CD4-positive, alpha-beta T cell treated with Interleukin-15 for 4 hours (primary cell): ENCODE measurements around the gene GPATCH8.

Experiments
- DNase-seq: peaks from one replicate; pipeline ENCODE4 v3.0.0-alpha.2; 2020; ENCODE audit warnings: low spot score

The GPATCH8 gene

DNA sequence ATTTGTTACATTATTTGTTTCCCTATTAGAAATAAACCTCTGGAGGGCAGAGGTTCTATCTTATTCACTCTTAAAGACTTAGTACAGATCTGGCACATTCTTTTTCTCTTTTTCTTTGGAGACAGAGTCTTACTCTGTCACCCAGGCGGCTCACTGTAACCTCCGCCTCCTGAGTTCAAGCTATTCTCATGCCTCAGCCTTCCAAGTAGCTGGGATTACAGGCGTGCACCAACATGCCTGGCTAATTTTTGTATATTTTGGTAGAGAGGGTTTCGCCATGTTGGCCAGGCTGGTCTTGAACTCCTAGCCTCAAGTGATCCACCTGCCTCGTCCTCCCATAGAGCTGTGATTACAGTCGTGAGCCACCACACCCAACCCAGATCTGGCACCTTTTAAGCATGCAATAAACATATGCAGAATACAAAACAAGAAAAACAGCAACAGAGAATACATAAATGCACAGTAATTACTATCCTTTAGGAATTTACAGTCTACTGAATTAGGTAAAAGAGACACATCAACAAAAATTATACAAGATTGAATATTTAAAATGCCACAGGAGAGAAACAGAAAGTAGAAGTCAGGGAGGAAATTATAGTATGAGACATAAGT lies 52.1 kb downstream of the GPATCH8 start:
- DNase-seq, result no peak

DNA sequence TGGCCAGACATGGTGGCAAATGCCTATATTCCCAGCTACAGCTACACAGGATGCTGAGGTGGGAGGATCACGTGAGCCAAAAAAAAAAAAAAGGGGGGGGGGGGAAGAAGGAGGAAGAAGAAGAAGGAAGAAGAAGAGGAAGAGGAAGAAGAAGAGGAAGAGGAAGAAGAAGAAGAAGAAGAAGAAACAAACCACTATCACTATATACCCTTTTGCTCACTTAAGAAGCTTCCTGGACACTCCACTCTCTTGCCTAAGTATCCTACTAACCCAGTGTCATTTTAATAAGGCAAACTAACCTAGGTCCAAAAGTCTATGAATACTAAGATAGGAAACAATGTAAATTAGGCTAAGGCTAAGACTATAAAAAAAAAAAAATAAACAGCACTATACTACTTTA lies 54.8 kb downstream of the GPATCH8 start:
- DNase-seq, result no peak

DNA sequence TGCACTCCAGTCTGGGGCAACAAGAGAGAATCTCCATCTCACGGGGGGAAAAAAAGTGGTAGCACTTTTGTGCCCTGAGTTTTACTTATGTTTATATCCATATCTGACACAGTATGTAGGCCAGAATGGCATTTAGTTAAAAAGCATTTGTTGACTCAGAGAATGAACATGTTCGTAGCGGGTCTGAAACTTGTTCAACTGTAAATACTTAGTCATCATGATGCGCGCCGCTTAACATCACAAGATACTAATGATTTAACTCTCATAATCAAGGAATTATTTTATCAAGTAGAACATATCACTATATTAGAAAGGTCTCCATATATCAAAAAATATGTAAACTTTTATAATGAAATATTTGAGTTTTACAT lies 58.5 kb downstream of the GPATCH8 start:
- DNase-seq, result no peak

DNA sequence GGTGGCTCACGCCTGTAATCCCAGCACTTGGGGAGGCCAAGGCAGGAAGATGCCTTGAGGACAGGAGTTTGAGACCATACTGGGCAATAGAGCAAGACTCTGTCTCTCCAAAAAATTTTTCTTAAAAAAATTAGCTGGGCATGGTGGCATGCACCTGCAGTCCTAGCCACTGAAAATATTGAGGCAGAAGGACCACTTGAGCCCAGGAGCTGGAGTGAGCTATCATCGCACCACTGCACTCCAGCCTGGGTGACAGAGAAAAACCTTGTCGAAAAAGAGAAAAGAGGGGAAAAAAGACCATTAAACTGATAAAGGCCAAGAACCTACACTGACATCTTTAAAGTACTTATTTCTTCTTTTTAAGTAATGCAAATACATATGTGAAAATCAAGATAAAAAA lies 60.4 kb downstream of the GPATCH8 start:
- DNase-seq, result no peak

DNA sequence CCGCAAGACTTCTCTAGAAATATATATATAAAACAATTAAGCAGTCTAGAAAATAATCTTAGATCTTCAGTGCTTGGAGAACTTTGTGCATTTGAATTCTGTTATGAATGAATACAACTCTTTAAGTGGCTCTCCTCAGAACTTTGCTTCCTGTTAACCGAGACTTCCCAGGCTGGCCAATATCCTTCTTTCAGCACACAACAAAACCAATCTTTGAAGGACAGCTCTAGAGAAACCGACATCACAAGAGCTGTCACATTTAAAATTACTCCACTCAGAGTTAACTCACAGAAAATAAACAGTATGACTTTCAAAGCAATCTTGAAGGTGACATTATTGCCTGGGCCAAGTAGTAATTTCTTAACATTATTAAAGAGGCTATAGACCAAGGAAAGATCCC lies 64.0 kb downstream of the GPATCH8 start:
- no peak for DNase-seq

DNA sequence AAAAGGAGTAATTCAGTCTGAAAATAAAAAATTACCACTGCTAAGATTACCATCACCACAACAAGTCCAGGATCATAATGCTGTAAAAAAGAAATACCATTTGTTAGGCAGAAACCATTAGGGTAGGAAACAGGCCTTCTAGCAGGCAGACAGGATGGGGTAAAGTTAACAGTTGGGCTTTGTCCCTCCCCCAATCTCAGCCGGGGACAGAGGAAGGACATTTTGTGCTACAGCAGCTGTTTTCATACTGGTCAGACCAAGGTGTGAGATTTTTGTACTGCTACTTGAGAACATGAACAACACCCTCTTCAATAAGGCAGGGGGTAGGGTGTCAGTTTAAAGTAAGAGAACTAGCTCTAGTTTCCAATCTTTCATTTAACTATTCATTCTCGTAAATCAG lies 64.6 kb downstream of the GPATCH8 start:
- peak; percentile 2 for DNase-seq

DNA sequence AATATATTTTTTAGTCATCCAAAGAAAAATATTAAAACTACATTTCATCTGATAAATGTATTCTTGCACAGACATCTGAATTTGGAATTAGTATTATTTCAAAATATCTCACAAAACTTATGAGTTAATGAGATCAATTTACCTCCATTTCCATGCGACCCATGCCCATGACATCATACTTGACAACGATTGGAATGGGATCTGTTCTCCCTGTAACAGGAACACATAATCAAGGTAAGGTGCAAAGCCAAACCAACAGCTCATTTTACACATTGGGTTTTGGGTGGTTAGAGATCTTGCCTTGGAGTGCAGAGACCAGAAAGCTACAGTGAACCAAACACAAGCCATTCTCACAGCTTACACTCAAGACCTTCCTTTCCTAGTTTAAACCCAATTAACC lies 66.9 kb downstream of the GPATCH8 start:
- DNase-seq, result no peak

DNA sequence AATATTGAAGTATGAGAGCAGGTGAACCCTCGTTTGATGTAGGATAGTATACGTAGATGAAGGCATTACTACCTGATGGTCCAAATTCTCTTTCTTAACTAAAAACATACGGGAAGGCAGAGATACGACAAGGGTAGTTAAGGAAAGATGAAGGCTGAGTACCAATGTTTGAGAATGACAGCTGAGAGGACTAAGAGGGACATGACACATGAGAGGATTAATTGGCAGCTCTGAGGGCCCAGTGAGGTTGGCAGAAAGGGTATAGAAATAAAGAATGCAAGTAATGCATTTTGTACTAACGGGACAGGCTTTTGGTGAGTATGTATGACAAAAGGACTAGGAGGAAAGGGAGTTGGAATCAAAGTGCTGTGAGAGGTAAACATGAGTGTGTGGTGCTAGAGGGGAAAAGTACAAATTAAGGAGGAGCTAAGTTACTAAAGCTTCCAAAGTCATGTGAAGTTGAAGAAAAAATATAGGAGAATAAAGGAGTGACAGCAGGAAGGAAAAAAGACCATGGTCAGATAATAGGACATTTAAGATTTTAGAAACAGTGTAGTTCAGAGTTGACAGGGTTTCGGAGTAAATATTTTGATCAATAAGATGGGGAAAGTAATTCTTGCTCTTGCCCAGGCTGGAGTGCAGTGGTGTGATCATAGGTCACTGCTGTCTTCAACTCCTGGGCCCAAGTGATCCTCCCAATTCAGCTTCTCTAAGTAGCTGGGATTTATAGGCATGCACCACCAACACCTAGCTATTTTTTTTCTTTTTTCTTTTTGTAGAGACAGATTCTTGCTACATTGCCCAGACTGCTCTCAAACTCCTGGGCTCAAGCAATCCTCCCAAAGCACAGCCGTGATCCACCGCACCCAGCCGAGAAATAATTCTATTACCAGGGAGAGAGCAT lies 70.7 kb downstream of the GPATCH8 start:
- DNase-seq, result no peak

DNA sequence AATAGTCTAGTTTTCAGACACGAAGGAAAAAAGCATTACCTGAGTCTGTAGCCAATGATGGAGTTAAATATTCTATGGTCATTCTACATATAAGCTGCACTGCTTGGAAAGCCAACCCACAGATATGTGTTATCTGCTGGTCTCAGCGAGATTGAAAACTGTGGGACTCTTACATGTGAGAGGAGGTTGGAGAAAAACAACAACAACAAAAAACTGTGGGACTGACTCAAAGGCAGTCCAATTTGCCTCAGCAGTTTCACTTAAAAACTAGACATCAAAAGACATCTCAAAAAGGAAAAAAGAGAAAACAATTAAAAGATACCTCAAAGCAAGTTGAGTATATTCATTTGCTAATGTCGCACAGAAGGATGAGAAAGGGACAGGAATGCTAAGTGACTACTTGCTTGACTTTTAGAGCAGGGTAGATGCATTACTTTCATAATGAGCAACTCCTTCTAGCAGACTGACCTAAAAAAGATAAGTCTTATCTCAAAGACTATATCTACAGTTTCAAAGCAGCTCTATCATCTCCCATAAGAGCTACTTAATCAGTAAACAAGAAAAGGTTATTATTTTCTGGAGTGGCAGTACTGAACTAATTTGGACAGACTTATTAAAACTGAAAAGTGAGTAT lies 78.3 kb downstream of the GPATCH8 start:
- DNase-seq, result no peak

DNA sequence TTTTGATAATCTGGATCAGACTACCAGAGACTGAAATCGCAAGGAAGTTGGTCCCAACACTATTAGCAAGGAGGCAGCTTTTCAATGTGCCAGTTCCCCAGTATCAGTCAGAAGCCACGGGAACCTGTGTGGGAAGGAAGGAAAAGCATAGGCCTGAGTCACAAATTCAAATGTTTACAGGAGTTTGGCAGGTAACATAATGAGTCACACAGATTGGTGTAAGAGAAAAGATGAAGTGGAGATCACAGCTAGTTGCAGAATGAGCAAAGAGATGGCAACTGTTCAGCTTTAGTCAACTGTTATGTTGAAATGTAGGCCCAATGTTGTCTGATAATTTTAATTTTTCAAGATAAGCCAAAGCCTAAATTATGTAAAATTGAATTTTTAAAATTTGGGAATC lies 85.7 kb downstream of the GPATCH8 start:
- DNase-seq, result no peak

DNA sequence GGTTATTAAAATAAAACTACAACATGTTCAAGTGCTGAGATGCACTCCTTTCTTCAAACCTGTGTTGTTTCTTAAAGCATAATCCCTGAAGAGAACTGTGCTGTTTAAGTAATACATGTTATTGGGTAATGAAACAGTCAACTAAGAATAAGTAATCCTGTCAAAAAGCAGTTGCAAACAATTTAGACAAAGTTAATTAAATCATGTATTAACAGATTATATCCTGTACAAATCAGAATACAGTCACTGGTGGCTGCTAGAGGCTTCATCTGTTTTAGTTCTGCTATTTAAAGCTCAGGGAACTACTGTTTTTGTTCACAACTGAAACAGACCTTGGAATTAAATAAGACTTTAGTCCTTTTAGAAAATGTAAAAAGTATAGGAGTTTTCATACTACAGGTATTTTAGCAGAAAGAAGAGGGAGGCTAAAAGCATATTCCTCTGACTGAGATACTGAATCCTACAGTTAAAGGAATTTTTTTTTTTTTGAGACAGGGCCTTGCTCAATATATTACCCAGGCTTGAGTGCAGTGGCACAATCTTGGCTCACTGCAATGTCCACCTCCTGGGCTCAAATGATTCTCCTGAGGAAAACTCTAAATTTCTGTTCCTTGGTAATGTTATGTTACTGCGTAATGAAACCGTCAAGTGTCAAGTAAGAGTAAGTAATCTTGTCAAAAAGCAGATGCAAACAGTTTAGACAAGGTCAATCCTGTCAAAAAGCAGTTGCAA lies 86.5 kb downstream of the GPATCH8 start:
- no peak for DNase-seq

DNA sequence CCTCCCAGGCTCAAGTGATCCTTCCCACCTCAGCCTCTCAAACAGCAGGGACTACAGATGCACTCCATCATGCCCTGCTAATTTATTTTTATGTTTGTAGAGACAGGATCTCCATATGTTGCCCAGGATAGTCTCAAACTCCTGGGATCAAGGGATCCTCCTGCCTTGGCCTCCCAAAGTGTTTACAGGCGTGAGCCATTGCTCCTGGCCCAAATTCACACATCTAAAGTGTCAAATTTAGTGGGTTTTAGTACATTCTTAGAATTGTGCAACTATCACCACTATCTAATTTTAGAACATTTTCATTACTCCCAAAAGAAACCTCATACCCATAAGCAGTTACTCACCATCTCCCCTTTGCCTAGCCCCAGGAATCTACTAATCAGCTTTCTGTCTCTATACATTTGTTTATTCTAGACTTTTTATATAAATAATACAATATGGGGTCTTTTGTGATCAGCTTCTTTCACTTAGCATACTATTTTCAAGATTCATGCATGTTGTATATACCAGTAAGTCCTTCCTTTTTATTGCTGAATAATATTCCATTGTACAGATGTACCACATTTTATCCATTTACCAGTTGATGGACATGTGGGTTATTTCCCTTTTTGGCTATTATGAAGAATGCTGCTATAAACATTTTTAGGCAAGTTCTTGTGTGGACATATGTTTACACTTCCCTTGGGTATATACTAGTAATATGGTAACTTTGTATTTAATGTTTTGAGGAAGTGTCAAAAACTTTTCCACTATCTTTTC lies 88.6 kb downstream of the GPATCH8 start:
- DNase-seq, result no peak

DNA sequence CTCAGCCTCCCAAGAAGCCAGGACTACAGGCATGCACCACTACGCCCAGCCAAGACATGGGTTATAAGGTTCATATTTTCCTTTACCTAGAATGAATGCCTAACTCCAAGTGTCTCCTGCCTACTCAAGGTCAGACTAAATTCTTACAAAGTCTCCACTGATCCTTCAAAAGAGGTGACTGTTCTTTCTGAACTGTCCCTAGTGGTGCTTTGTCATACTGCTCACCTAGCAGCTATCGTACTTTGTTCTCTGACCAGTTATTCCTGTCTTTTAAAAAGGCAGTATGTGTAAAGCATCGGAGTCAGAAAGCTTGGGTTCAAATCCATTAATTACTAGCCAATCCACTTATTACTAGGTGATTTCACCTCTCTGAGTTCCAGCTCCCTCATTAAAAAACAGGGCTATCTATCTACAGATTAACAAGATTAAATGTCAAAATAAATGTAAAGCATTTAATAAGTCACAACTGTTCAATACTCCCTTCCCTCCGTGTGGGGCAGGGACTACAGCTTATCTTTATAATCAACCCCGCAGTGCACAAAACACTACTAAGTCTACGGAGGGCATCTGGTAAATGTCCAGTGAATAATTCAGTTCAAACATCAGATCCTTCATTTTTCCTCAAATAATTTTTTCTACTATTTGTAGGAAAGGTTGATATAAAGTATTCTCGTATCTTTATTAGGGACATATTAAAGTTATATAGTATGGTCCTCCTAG lies 93.7 kb downstream of the GPATCH8 start:
- no peak for DNase-seq

DNA sequence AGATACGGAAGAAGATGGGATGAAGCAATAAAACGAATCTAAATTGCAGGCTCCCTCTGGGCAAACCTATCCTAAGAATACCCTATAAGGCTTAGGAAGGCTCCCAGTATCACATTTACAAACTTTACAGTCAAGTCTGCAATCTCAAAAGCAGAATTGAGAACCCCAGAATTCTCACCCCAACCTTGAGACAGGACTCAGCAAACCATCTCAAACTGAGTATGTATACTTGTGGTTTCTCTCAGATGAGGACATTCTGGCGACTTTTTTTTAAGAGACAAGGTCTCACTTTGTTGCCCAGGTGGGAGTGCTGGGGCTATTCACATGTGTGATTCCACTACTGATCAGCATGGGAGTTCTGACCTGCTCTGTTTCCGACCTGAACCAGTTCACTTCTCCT lies 94.4 kb downstream of the GPATCH8 start:
- DNase-seq, result no peak

DNA sequence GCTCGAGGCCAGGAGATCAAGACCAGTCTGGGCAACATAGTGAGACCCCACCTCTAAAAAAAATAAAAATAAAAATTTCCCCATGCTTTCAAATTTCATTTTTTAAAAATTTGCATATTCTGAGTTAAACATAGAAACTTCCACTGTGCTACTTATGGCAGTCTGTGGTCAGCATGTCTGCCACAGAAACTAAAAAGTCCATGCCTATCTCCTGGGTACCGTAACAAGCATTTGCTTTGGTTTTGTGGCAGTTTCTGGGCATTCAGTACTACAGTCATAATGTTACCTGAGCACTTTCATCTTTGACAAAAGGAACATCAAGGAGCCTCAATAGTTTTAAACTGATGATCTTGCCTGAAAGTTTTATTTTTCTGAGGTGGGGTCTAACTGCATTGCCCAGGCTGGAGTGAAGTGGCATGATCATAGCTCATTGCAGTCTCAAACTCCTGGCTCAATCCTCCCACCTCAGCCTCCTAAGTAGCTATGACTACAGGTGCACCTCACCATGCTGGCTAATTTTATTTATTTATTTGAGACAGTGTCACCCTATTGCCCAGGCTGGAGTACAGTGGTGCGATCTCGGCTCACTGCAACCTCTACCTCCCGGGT lies 100.5 kb downstream of the GPATCH8 start:
- no peak for DNase-seq

DNA sequence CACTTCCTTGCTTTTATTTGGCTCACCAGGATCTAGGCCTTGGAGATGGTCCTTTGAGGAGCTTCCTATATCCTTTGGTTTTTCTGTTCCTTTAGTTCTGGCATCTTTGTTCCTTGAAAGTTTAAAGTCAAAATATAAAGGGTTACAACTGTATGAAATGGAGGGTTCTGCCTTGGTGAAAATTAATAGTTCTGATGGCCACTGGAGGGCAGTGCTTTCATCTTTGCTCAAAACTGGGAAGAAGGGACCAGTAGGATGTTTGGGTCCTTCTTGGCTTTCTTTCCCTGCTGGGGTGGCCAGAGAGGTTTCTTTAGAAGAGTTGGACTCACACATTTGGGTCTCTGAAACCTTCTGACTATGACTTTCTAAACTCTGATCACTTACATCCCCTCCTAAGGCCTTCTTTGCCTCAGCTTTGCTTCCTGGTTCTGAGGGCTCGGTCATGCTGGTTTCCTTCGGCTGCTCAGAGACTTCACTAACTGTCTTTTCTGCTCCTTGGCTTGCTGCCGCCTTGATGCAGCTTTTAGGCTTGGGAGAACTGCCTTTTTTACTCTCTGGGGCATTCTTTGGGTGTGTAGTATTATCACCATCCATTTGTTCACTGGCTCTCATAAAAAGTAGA lies 102.9 kb downstream of the GPATCH8 start:
- no peak for DNase-seq

DNA sequence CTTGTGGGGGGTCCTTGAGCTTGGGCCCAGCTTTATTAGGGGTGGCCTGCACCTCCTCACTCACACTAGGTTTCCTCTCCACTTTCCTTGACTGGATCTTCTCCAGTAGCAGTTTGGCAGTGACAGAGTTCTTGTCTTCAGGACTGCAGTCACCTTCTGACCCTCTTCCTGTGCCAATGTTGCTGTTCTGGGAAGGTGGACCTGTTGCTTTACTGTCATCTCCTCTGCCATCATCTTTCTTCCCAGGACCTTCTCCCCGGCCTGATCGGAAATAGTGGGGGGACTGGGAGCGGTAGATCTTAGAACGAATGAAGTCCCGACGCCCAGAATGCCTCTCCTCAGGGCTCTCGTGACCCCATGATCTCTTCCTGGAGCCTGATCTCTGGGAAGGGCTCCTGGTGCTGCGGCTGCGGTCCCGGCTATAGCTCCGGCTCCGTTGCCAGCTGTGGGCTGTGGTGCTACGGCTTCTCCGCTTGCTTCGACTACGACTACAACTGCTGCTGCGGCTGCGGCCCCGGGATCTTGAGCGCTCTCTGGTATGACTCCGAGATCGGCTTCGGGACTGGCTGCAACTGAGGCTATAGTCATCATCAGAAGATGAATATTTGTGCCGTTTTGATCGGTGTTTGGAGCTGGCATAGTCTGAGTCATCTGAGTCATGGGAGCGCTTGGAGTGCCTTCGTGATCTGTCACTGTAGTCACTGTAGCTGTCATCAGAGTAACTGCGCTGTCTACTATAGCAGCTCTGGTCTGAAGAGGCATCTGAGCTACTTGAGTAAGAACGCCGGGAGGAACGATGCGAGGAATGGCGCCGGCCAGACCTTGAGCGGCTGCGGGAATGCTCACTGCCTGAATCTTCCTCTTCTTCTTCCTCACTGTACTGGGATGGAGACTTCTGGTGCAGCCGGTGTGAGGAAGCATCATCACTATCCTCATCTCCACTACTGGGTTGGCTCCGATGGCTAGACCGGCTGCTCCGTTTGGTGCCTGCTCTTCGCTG lies 104.2 kb downstream of the GPATCH8 start:
- DNase-seq, result no peak

DNA sequence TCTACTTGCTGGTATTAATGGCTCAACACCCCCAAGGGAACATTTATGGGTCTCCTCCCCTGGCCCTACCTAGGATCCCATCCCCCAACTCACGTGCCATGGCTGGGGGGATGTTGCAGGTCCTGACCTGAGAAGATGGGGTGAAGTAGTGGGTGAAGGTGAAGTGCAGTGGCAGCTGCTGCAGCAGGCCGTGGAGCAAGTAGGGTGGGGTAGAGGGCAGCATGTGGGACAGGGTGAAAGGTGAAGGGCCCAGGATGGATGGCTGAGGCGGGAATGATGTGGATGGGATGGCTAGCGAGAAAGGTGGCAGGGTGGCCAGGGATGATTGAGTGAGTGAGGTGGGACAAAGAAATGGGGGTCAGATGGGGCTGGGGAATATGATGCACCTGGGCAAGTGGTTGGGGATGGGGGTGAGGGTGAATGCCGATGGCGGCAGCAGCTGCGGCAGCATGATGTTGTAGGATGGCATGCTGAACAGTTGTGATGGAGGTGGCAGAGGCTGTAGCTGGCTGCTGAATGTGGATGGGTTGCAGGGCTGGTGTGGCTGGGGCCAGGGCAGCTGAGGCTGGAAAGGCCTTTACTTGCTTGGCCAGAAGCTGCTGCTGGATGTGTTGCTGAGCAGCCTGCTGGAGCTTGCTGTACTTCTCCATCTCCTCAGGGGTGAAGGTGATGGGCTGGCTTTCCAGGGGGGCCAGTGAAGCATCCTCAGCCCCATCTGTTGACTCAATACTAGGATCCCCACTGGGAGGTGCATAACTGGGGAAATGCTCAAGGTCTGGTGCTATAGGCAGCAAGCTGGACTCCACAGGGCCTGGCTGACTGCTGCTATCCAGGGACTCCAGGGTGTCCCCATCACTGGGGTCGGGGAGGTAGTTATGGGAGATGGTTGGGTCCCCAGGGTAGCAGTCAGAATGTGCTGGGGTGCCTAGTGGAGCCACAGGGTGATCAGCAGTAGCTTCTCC lies 105.4 kb downstream of the GPATCH8 start:
- no peak for DNase-seq
